Activated CD8-positive, alpha-beta T cell treated with anti-CD3 and anti-CD28 coated beads for 36 hours (primary cell): Measurements from ENCODE around the gene RABAC1. TPM values are rescaled to one million over a fixed set of nuclear protein-coding genes. Genes with fewer than 3 reads are reported as not detected.

Source experiments
- ATAC-seq: fragments of 200-7000 bp; cut with Tn5 transposase; one replicate; pipeline ENCODE4 v1.10.0; 2021; ENCODE audit warnings: mild to moderate bottlenecking, moderate library complexity
- CTCF ChIA-PET: fragments of 350-600 bp; sonication (Branson Sonifier 250); formaldehyde crosslinking; loops from one replicate; lab custom pipeline; 2021; ENCODE audit warnings: antibody characterized with exemption; lab: Charles Lee
- POLR2A ChIA-PET: fragments of 350-600 bp; sonication (Branson Sonifier 250); formaldehyde crosslinking; loops from one replicate; lab custom pipeline; 2021; ENCODE audit warnings: antibody characterized with exemption; lab: Charles Lee
- DNase-seq: peaks from one replicate; pipeline ENCODE4 v3.0.0-alpha.2; 2020
- H3K27ac Mint-ChIP-seq: one replicate; pipeline ENCODE4 v1.8.0; 2021; ENCODE audit warnings: mild to moderate bottlenecking, mixed read lengths
- H3K27me3 Mint-ChIP-seq: one replicate; pipeline ENCODE4 v1.8.0; 2021; ENCODE audit warnings: mixed read lengths
- H3K36me3 Mint-ChIP-seq: one replicate; pipeline ENCODE4 v1.8.0; 2021; ENCODE audit warnings: low read depth, mixed read lengths
- H3K4me1 Mint-ChIP-seq: one replicate; pipeline ENCODE4 v1.8.0; 2021; ENCODE audit warnings: low read depth, mixed read lengths
- H3K4me3 Mint-ChIP-seq: one replicate; pipeline ENCODE4 v1.8.0; 2021; ENCODE audit warnings: mild to moderate bottlenecking, moderate library complexity, mixed read lengths
- H3K9me3 Mint-ChIP-seq: one replicate; pipeline ENCODE4 v1.8.0; 2021; ENCODE audit warnings: mixed read lengths
- CTCF ChIP-seq: fragments of 200-600 bp; IDR thresholded peaks from one replicate; pipeline ENCODE4 v1.8.0; 2022; ENCODE audit warnings: antibody characterized with exemption, mild to moderate bottlenecking
- intact Hi-C: fragments of 100-400 bp; cut with micrococcal nuclease; formaldehyde crosslinking; loops from one replicate; pipeline ENCODE4 v1.10.0; 2022
- total RNA-seq, 2 experiments: library from RNA; stranded (reverse); gene quantifications; one replicate each; pipeline ENCODE4 v1.2.3, GENCODE V29; 2021

RABAC1 gene
- total RNA-seq, 2 experiments from 2014 or later: 49.6 to 52.4 TPM

GRCh38 chr19:41937525-41938468 is 21.3 kb downstream of the RABAC1 start:
- DNase-seq (no peak), ATAC-seq (no peak)
- Mint-ChIP-seq H3K36me3 (peaks cover 2% of the 10 kb centered on the region), H3K27me3 (peaks cover 16% of the 10 kb centered on the region), H3K27ac (peak overlapping the region; percentile 50), H3K4me1 (peaks cover 48% of the 10 kb centered on the region), H3K9me3 (no peaks in the 10 kb centered on the region), H3K4me3 (no peak overlapping the region)
- POLR2A ChIA-PET: interaction anchor here (1.0 to 2.3 kb wide), 10 partner anchors 8 to 78 kb away, joined by 3 to 11 read pairs (median 6); partner anchors contain the start of gene RPS19
- CTCF ChIA-PET: interaction anchor here (1.1 to 2.6 kb wide), 4 partner anchors 7 to 77 kb away, joined by 4 to 10 read pairs (median 8); partner anchors contain the start of gene RPS19
- intact Hi-C loops: no loop called here
- TF ChIP-seq CTCF: peak; percentile 59

- ChIA-PET POLR2A (interaction anchor here (1.0 to 2.3 kb wide), 10 partner anchors 9 to 77 kb away, joined by 3 to 11 read pairs (median 6); partner anchors contain the start of gene RPS19), CTCF (interaction anchor here (0.9 to 2.6 kb wide), 6 partner anchors 8 to 78 kb away, joined by 3 to 10 read pairs (median 5); partner anchors contain the start of gene RPS19)
- no peak for DNase-seq
- no peak for TF ChIP-seq CTCF
- ATAC-seq: no peak
- H3K9me3 Mint-ChIP-seq: no peaks in the 10 kb centered on the region
- no peak overlapping the region for H3K27ac Mint-ChIP-seq
- peaks cover 14% of the 10 kb centered on the region for H3K27me3 Mint-ChIP-seq
- H3K36me3 Mint-ChIP-seq: no peaks in the 10 kb centered on the region
- H3K4me3 Mint-ChIP-seq: no peak overlapping the region
- intact Hi-C loops: no loop called here
- H3K4me1 Mint-ChIP-seq: peaks cover 48% of the 10 kb centered on the region
Measured at GRCh38 chr19:41936961-41937360, 22.2 kb downstream of the RABAC1 start.

- peaks cover 10% of the 10 kb centered on the region for H3K27me3 Mint-ChIP-seq
- H3K36me3 Mint-ChIP-seq: no peaks in the 10 kb centered on the region
- H3K27ac Mint-ChIP-seq: peak overlapping the region; percentile 53
- CTCF ChIA-PET: interaction anchor here (0.9 to 2.6 kb wide), 5 partner anchors 8 to 78 kb away, joined by 3 to 10 read pairs (median 6); no protein-coding TSS in a partner anchor
- POLR2A ChIA-PET: interaction anchor here (1.0 to 2.3 kb wide), 8 partner anchors 9 to 76 kb away, joined by 3 to 11 read pairs (median 7); partner anchors contain the start of gene RPS19
- intact Hi-C loops: no loop called here
- TF ChIP-seq CTCF: no peak
- DNase-seq (peak; percentile 59), ATAC-seq (peak; percentile 48)
- no peak overlapping the region for H3K4me3 Mint-ChIP-seq
- H3K4me1 Mint-ChIP-seq: peaks cover 44% of the 10 kb centered on the region
- no peaks in the 10 kb centered on the region for H3K9me3 Mint-ChIP-seq
Measured at GRCh38 chr19:41936416-41936850, 22.7 kb downstream of the RABAC1 start.

- Mint-ChIP-seq H3K9me3 (no peaks in the 10 kb centered on the region), H3K27me3 (peaks cover 10% of the 10 kb centered on the region), H3K4me3 (no peak overlapping the region), H3K4me1 (peaks cover 41% of the 10 kb centered on the region), H3K36me3 (no peaks in the 10 kb centered on the region), H3K27ac (peak overlapping the region; percentile 53)
- ATAC-seq (no peak), DNase-seq (no peak)
- ChIA-PET CTCF (interaction anchor here (0.8 to 2.6 kb wide), 4 partner anchors 11 to 65 kb away, joined by 3 to 10 read pairs (median 6); no protein-coding TSS in a partner anchor), POLR2A (interaction anchor here (1.6 to 2.3 kb wide), 4 partner anchors 24 to 76 kb away, joined by 5 to 9 read pairs (median 6); partner anchors contain the start of gene RPS19)
- no peak for TF ChIP-seq CTCF
- intact Hi-C loops: no loop called here
Measured at GRCh38 chr19:41935760-41936415, 23.2 kb downstream of the RABAC1 start.
